ENCODE measurements around the gene TTYH3. TPM values are rescaled to one million over a fixed set of nuclear protein-coding genes. Genes with fewer than 3 reads are reported as not detected.

The TTYH3 gene
- total RNA-seq, 1 donor from 2014 or later, result 324 TPM

- no peak overlapping the region for H3K4me3 Mint-ChIP-seq (ENCODE audit: unreplicated experiment)
- H3K4me1 Mint-ChIP-seq (ENCODE audit: low read depth, unreplicated experiment), result peaks cover 28% of the 10 kb centered on the region
- TF ChIP-seq CTCF (IDR thresholded peaks at IDR 0.05; ENCODE audit: partially characterized antibody, unreplicated experiment), result no peak
- H3K9me3 Mint-ChIP-seq (ENCODE audit: unreplicated experiment), result peaks cover 4% of the 10 kb centered on the region
- H3K27ac Mint-ChIP-seq (ENCODE audit: unreplicated experiment), result no peak overlapping the region
- H3K36me3 Mint-ChIP-seq (ENCODE audit: unreplicated experiment), result no peaks in the 10 kb centered on the region
- peaks cover 6% of the 10 kb centered on the region for H3K27me3 Mint-ChIP-seq (ENCODE audit: unreplicated experiment)
- DNase-seq, result no peak
These were observed 21.3 kb upstream of the TTYH3 start for GRCh38 chr7:2610466-2610865.

- Mint-ChIP-seq H3K27ac (ENCODE audit: unreplicated experiment) (no peak overlapping the region), H3K36me3 (ENCODE audit: unreplicated experiment) (no peaks in the 10 kb centered on the region)
- no peak for DNase-seq
These were observed 20.9 kb upstream of the TTYH3 start for GRCh38 chr7:2610898-2611297.

GRCh38 chr7:2611401-2611800 lies 20.4 kb upstream of the TTYH3 start:
- H3K4me1 Mint-ChIP-seq (ENCODE audit: low read depth, unreplicated experiment), result peaks cover 28% of the 10 kb centered on the region
- no peaks in the 10 kb centered on the region for H3K36me3 Mint-ChIP-seq (ENCODE audit: unreplicated experiment)
- no peak overlapping the region for H3K27ac Mint-ChIP-seq (ENCODE audit: unreplicated experiment)
- peaks cover 4% of the 10 kb centered on the region for H3K9me3 Mint-ChIP-seq (ENCODE audit: unreplicated experiment)
- DNase-seq, result no peak
- H3K4me3 Mint-ChIP-seq (ENCODE audit: unreplicated experiment), result no peak overlapping the region
- H3K27me3 Mint-ChIP-seq (ENCODE audit: unreplicated experiment), result peaks cover 6% of the 10 kb centered on the region
- TF ChIP-seq CTCF (IDR thresholded peaks at IDR 0.05; ENCODE audit: partially characterized antibody, unreplicated experiment), result no peak

More at GRCh38 chr7:2610898-2611297, 20.9 kb upstream of the TTYH3 start:
- no peak overlapping the region for H3K4me3 Mint-ChIP-seq (ENCODE audit: unreplicated experiment)
- peaks cover 6% of the 10 kb centered on the region for H3K27me3 Mint-ChIP-seq (ENCODE audit: unreplicated experiment)
- TF ChIP-seq CTCF (IDR thresholded peaks at IDR 0.05; ENCODE audit: partially characterized antibody, unreplicated experiment), result no peak
- H3K9me3 Mint-ChIP-seq (ENCODE audit: unreplicated experiment), result peaks cover 4% of the 10 kb centered on the region
- peaks cover 28% of the 10 kb centered on the region for H3K4me1 Mint-ChIP-seq (ENCODE audit: low read depth, unreplicated experiment)

- DNase-seq, result no peak
- TF ChIP-seq CTCF (IDR thresholded peaks at IDR 0.05; ENCODE audit: partially characterized antibody, unreplicated experiment), result no peak
- H3K27ac Mint-ChIP-seq (ENCODE audit: unreplicated experiment), result no peak overlapping the region
- H3K4me3 Mint-ChIP-seq (ENCODE audit: unreplicated experiment), result no peak overlapping the region
- H3K27me3 Mint-ChIP-seq (ENCODE audit: unreplicated experiment), result peaks cover 6% of the 10 kb centered on the region
- peaks cover 26% of the 10 kb centered on the region for H3K4me1 Mint-ChIP-seq (ENCODE audit: low read depth, unreplicated experiment)
- H3K9me3 Mint-ChIP-seq (ENCODE audit: unreplicated experiment), result peaks cover 4% of the 10 kb centered on the region
- no peaks in the 10 kb centered on the region for H3K36me3 Mint-ChIP-seq (ENCODE audit: unreplicated experiment)
These were observed 19.9 kb upstream of the TTYH3 start for GRCh38 chr7:2611922-2612321.

GRCh38 chr7:2612445-2613097 lies 19.2 kb upstream of the TTYH3 start:
- Mint-ChIP-seq H3K4me3 (ENCODE audit: unreplicated experiment) (no peak overlapping the region), H3K36me3 (ENCODE audit: unreplicated experiment) (no peaks in the 10 kb centered on the region), H3K27me3 (ENCODE audit: unreplicated experiment) (peaks cover 6% of the 10 kb centered on the region), H3K27ac (ENCODE audit: unreplicated experiment) (no peak overlapping the region), H3K4me1 (ENCODE audit: low read depth, unreplicated experiment) (peaks cover 25% of the 10 kb centered on the region), H3K9me3 (ENCODE audit: unreplicated experiment) (peaks cover 6% of the 10 kb centered on the region)
- TF ChIP-seq CTCF (IDR thresholded peaks at IDR 0.05; ENCODE audit: partially characterized antibody, unreplicated experiment), result no peak
- no peak for DNase-seq

Data from glutamatergic neuron (in vitro differentiated cells).